Body of pancreas (tissue), 4 donors: Measurements from ENCODE around the gene LRRC27. TPM values are rescaled to one million over a fixed set of nuclear protein-coding genes. Genes with fewer than 3 reads are reported as not detected.

ENCODE experiments used
- ATAC-seq: fragments of 150-250 bp; one replicate; pipeline ENCODE4 v1.9.1; 2016
- DNase-seq, 4 donors: peaks; one replicate each; pipeline ENCODE4 v3.0.0-alpha.2; 2019
- H3K27ac ChIP-seq, 4 donors: fragments of 200-600 bp; sonication (generic); 1 replicate in 3 of 4; 2 replicates in 1 of 4; pipeline versions ENCODE4 v1.5.1 to v1.6.1; 2016 to 2019; ENCODE audit warnings: mild to moderate bottlenecking in 1 of 4, mixed read lengths in 1 of 4, moderate library complexity in 1 of 4
- H3K27me3 ChIP-seq, 2 donors: fragments of 200-600 bp; sonication (generic); one replicate each; pipeline ENCODE4 v1.6.0; 2016; ENCODE audit warnings: mild to moderate bottlenecking in 1 of 2
- H3K36me3 ChIP-seq, 2 donors: fragments of 200-600 bp; sonication (generic); replicated peaks in 1 of 2; 2 replicates each; pipeline ENCODE4 v1.5.1; 2016; ENCODE audit warnings: low read depth in 2 of 2; ENCODE audit not compliant: insufficient read depth in 1 of 2
- H3K4me1 ChIP-seq: fragments of 200-600 bp; sonication (generic); one replicate; pipeline ENCODE4 v1.6.0; 2016
- H3K4me3 ChIP-seq, 2 donors: fragments of 200-600 bp; sonication (generic); 1 replicate in 1 of 2; 2 replicates in 1 of 2; pipeline ENCODE4 v1.5.1; 2016 to 2019
- H3K9me3 ChIP-seq, 3 donors: fragments of 200-600 bp; sonication (generic); 1 replicate in 2 of 3; 2 replicates in 1 of 3; pipeline ENCODE4 v1.5.1; 2016
- POLR2A ChIP-seq, 3 donors: fragments of 450-650 bp; IDR thresholded peaks; one replicate each; pipeline ENCODE4 v1.6.1; 2016; ENCODE audit warnings: antibody characterized with exemption in 3 of 3, mild to moderate bottlenecking in 2 of 3
- WGBS, 2 donors: methylation state at CpG; one replicate each; pipeline ENCODE4 v1.1.5; 2017; 5-methylcytosine and 5-hydroxymethylcytosine counted together
- intact Hi-C: fragments of 100-400 bp; cut with DNase I; formaldehyde crosslinking; loops from one replicate; pipeline ENCODE4 v1.15.1; 2023
- total RNA-seq, 2 donors: library from RNA; depleted of rRNA; stranded (reverse); fragments of >200 nt; gene quantifications; one replicate each; pipeline ENCODE4 v1.1.0, GENCODE V29; 2016
- TF ChIP-seq, protein P1 (sequence below), 7 experiments: fragments of 450-650 bp in 4 of 7; fragments of 200-600 bp in 3 of 7; sonication (generic) in 3 of 7; IDR thresholded peaks; one replicate each; pipeline ENCODE4 v1.5.1; 2016 to 2019; ENCODE audit warnings: antibody characterized with exemption in 7 of 7

LRRC27 gene
- total RNA-seq, 2 donors from 2014 or later, result 6.5 to 24.7 TPM

DNA sequence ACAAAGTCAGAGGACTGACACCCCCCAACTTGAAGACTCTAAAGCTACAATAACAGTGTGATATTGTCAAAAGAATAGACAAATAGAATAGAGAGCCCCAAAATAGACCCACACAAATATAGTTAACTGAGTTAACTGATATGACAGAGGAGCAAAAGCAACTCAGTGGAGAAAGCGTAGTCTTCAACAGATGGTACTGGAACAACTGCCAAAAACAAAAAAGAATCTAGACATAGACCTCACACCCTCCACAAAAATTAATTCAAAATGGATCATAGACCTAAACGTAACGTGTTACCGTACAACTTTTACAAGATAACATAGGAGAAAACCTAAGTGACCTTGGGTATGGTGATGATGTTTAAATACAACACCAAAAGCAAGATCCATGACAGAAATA is 36.4 kb downstream of the LRRC27 start:
- H3K4me1 ChIP-seq, result no peaks in the 10 kb centered on the region
- H3K4me3 ChIP-seq, result no peak overlapping the region
- H3K27ac ChIP-seq, result no peak overlapping the region
- intact Hi-C loops, result no loop called here
- H3K36me3 ChIP-seq, result no peaks in the 10 kb centered on the region
- no peaks in the 10 kb centered on the region for H3K9me3 ChIP-seq
- no peak for DNase-seq
- ATAC-seq, result no peak
- H3K27me3 ChIP-seq, result no peaks in the 10 kb centered on the region
- TF ChIP-seq POLR2A (IDR thresholded peaks at IDR 0.05), result no peak
- TF ChIP-seq, protein P1, sequence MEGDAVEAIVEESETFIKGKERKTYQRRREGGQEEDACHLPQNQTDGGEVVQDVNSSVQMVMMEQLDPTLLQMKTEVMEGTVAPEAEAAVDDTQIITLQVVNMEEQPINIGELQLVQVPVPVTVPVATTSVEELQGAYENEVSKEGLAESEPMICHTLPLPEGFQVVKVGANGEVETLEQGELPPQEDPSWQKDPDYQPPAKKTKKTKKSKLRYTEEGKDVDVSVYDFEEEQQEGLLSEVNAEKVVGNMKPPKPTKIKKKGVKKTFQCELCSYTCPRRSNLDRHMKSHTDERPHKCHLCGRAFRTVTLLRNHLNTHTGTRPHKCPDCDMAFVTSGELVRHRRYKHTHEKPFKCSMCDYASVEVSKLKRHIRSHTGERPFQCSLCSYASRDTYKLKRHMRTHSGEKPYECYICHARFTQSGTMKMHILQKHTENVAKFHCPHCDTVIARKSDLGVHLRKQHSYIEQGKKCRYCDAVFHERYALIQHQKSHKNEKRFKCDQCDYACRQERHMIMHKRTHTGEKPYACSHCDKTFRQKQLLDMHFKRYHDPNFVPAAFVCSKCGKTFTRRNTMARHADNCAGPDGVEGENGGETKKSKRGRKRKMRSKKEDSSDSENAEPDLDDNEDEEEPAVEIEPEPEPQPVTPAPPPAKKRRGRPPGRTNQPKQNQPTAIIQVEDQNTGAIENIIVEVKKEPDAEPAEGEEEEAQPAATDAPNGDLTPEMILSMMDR (IDR thresholded peaks at IDR 0.05), result no peak
- 71 to 93% methylated on average over 4 of the region's 4 CpGs for WGBS, 2 donors

DNA sequence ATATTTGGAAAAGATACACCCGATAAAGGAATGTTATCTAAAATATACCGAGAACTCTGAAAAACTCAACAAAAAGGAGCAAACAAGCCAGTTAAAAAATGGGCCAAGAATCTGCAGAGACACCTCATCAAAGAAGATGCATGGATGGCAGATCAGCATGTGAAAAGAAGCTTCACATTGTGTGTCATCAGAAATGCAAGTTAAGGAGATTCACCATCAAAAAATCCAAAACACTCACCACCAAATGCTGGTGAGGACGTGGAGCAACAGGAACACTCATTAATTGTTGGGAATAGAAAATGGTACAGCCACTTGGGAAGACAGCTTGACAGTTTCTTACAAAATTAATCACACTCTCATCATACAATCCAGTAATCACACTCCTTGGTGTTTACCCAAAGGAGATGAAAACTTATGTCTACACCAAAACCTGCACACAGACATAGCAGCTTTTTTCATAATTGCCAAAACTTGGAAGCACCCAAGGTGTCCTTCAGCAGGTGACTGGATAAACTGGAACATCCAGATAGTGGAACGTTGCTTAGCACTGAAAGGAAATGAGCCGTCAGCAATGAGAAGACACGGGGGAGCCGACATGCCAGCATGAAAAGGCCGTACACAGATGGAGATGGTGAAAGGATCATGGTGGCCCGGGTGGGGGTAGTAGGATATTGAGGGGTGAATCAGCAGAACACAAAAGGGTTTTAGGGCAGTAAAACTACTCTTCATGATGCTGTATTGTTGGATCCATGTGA is 37.1 kb downstream of the LRRC27 start:
- H3K27ac ChIP-seq, result no peak overlapping the region
- no peaks in the 10 kb centered on the region for H3K36me3 ChIP-seq
- DNase-seq, result no peak
- WGBS, 2 donors, result 71 to 78% methylated on average over 9 of the region's 9 CpGs
- no peak overlapping the region for H3K4me3 ChIP-seq
- intact Hi-C loops, result no loop called here
- TF ChIP-seq POLR2A (IDR thresholded peaks at IDR 0.05), result no peak
- TF ChIP-seq, protein P1 (IDR thresholded peaks at IDR 0.05), result no peak
- no peak for ATAC-seq
- H3K27me3 ChIP-seq, result no peaks in the 10 kb centered on the region
- no peaks in the 10 kb centered on the region for H3K4me1 ChIP-seq
- H3K9me3 ChIP-seq, result no peaks in the 10 kb centered on the region

DNA sequence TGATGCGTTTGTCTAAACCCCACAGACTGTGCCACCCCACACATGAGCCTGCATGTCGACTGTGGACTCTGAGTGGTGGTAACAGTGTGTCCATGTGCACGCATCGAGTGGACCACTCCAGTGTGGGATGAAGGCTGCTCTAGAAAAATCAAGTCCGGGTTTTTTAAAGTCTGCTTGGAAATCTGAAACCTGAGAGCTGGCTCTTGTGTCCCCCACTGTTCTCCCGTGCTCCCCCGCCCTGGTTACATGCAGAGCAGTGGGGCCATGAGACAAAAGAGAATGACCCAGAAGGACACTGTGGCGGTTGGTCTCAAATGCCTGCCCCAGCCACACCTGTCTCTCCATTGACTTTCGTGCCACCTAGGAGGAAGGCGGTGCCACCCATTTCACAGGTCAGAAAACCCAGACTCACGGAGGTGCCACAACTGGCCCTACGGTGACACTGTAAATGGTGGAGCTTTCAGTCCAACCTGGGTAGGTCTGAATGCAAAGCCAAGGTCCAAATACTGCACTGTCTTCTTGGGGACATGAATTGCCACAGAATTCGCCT is 37.7 kb downstream of the LRRC27 start:
- WGBS, 2 donors, result 80 to 86% methylated on average over 7 to 12 of the region's 13 CpGs
- no peak for ATAC-seq
- Histone ChIP-seq H3K4me1 (no peaks in the 10 kb centered on the region), H3K27me3 (no peaks in the 10 kb centered on the region), H3K4me3 (no peak overlapping the region), H3K36me3 (no peaks in the 10 kb centered on the region), H3K9me3 (no peaks in the 10 kb centered on the region), H3K27ac (no peak overlapping the region)
- TF ChIP-seq, protein P1 (IDR thresholded peaks at IDR 0.05), result no peak
- TF ChIP-seq POLR2A (IDR thresholded peaks at IDR 0.05), result no peak
- no peak for DNase-seq
- intact Hi-C loops, result no loop called here

DNA sequence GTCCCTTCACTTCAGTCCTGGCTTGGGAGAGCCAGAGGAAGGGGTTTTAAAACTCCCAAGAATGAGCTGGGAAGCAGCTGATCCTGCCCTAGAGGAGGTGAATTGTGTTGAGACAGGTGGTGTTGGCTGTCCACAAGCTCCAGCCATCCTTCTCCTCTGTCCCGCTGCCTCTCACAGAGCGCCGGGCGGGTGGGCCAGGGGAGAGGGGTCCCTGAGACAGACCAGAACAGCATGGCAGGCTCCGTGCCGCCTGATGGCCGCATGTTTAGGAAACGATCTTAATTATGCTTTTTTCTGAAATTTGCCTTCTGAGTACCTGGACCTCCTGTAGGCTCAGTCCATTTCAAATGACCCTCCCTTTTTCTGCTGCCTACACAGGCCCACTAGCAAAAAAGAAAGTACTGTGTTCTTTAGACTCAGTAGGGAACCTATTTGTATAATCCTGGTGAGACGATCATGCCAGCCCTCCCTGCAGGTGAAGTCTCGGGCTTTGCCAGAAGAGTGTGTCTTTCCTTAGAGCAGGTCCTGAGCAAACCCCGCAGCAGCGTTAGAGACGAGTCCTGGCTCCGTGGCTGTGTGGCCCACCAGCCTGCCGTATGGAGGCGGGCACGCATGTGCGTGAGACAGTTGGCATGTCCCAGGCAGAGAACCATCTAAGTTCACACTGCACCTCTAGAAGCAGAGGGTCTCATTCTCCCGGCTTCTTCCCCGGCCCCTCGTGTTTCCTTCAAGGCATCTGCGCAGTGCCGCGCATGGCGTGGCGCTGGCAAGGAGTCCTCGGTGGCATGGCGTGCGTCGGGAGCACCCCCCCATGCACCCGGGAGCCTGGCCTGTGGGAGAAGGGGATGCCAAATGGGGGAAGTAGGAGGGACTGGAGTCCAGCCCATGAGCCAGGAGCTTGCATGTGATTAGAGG is 38.7 kb downstream of the LRRC27 start:
- ATAC-seq, result peak; percentile 21
- no peak for TF ChIP-seq POLR2A (IDR thresholded peaks at IDR 0.05)
- TF ChIP-seq, protein P1 (IDR thresholded peaks at IDR 0.05), result no peak
- intact Hi-C loops, result no loop called here

More for the DNA sequence above, 38.7 kb downstream of the LRRC27 start:
- Histone ChIP-seq H3K36me3 (no peaks in the 10 kb centered on the region), H3K4me3 (no peak overlapping the region), H3K27ac (no peak overlapping the region), H3K9me3 (no peaks in the 10 kb centered on the region), H3K4me1 (no peaks in the 10 kb centered on the region), H3K27me3 (no peaks in the 10 kb centered on the region)
- no peak for DNase-seq
- 90 to 94% methylated on average over 23 to 30 of the region's 31 CpGs for WGBS, 2 donors
